OCI-LY3 (cell line): ENCODE measurements around the gene NR2F1-AS1.

Experiments used
- H2AFZ ChIP-seq: fragments of 200-600, 300-600 bp; shearing (Covaris generic); 2 replicates; pipeline ENCODE4 v1.6.0; 2014; ENCODE audit warnings: antibody characterized with exemption, low read depth, low read length
- H3K27ac ChIP-seq: fragments of 200-600, 300-600 bp; sonication (generic); 2 replicates; pipeline ENCODE4 v1.5.1; 2014; ENCODE audit warnings: mild to moderate bottlenecking, low read length, moderate library complexity, mixed read lengths
- H3K27me3 ChIP-seq: fragments of 200-600, 300-600 bp; sonication (generic); 2 replicates; pipeline ENCODE4 v1.6.1; 2014; ENCODE audit warnings: low read depth, low read length, mixed read lengths
- H3K36me3 ChIP-seq: fragments of 200-600, 300-600 bp; sonication (generic); replicated peaks from 2 replicates; pipeline ENCODE3; 2014; ENCODE audit warnings: low read depth, low read length, mixed read lengths
- H3K4me1 ChIP-seq: fragments of 300-600, 200-600 bp; sonication (generic); 2 replicates; pipeline ENCODE4 v1.6.1; 2014; ENCODE audit warnings: low read length, mixed read lengths
- H3K4me2 ChIP-seq: fragments of 200-600, 300-600 bp; sonication (generic); 2 replicates; pipeline ENCODE4 v1.6.1; 2014; ENCODE audit warnings: low read length, mixed read lengths
- H3K4me3 ChIP-seq: fragments of 300-600, 200-600 bp; sonication (generic); 2 replicates; pipeline ENCODE4 v1.5.1; 2014; ENCODE audit warnings: antibody characterized with exemption, mild to moderate bottlenecking, low read length, moderate library complexity
- H3K79me2 ChIP-seq: fragments of 300-600, 200-600 bp; shearing (Covaris generic); 2 replicates; pipeline ENCODE4 v1.6.1; 2014; ENCODE audit warnings: mild to moderate bottlenecking, low read length, mixed read lengths
- H3K9ac ChIP-seq: fragments of 300-600, 200-600 bp; shearing (Covaris generic); 2 replicates; pipeline ENCODE4 v1.6.0; 2014; ENCODE audit warnings: mild to moderate bottlenecking, low read length, moderate library complexity
- H3K9me3 ChIP-seq: fragments of 200-600, 300-600 bp; shearing (Covaris generic); 2 replicates; pipeline ENCODE4 v1.6.1; 2014; ENCODE audit warnings: low read length, mixed read lengths; ENCODE audit not compliant: insufficient read depth
- H4K20me1 ChIP-seq: fragments of 200-600, 300-600 bp; sonication (generic); 2 replicates; pipeline ENCODE4 v1.6.1; 2016; ENCODE audit warnings: low read length, mixed read lengths; ENCODE audit not compliant: insufficient read depth
- CTCF ChIP-seq: fragments of 200-600, 300-600 bp; sonication (generic); IDR thresholded peaks from 2 replicates; pipeline ENCODE4 v1.5.1; 2014; ENCODE audit warnings: antibody characterized with exemption, low read length, low read depth
- EZH2phosphoT487 ChIP-seq: fragments of 200-600 bp; shearing (Covaris generic); IDR thresholded peaks from 2 replicates; pipeline ENCODE4 v1.6.1; 2018; ENCODE audit warnings: antibody characterized with exemption, mixed run types, low read depth

The NR2F1-AS1 gene

GRCh38 chr5:93411716-93412115 lies 169.3 kb downstream of the NR2F1-AS1 start:
- no peak overlapping the region for H3K9ac ChIP-seq
- H3K36me3 ChIP-seq = no peaks in the 10 kb centered on the region
- H4K20me1 ChIP-seq = no peaks in the 10 kb centered on the region
- TF ChIP-seq EZH2phosphoT487 (no peak), CTCF (no peak)
- H3K79me2 ChIP-seq = no peaks in the 10 kb centered on the region
- no peak overlapping the region for H3K27ac ChIP-seq
- H3K27me3 ChIP-seq = no peaks in the 10 kb centered on the region
- no peaks in the 10 kb centered on the region for H3K4me1 ChIP-seq
- H3K4me2 ChIP-seq = no peak overlapping the region
- no peak overlapping the region for H2AFZ ChIP-seq
- no peak overlapping the region for H3K4me3 ChIP-seq
- no peaks in the 10 kb centered on the region for H3K9me3 ChIP-seq

- no peak overlapping the region for H3K27ac ChIP-seq
- H3K27me3 ChIP-seq = no peaks in the 10 kb centered on the region
- H3K36me3 ChIP-seq = no peaks in the 10 kb centered on the region
- no peak overlapping the region for H3K4me3 ChIP-seq
- TF ChIP-seq CTCF (no peak), EZH2phosphoT487 (no peak)
- no peak overlapping the region for H2AFZ ChIP-seq
- H4K20me1 ChIP-seq = no peaks in the 10 kb centered on the region
- H3K4me1 ChIP-seq = no peaks in the 10 kb centered on the region
- no peaks in the 10 kb centered on the region for H3K79me2 ChIP-seq
- H3K9ac ChIP-seq = no peak overlapping the region
- no peak overlapping the region for H3K4me2 ChIP-seq
- H3K9me3 ChIP-seq = no peaks in the 10 kb centered on the region
These were observed 171.3 kb downstream of the NR2F1-AS1 start for GRCh38 chr5:93409691-93410090.

DNA sequence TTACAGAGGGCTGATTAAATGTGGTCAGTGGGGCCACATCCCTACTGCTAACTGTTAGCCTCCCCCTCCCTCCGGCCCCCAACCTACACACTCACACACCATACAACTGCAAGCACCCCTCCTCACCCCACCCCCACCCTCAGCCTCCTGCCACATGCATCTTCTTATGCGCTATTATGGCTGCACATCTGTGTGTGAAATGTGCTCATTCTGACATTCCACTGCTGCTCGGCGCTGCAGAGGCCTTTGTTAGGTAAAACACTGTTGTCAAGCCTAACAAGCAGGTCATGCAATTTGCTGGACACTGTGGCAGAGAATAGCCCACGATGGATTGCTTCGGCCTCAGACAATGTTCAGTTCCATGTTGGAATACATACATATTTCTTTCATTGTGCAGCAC lies 173.6 kb downstream of the NR2F1-AS1 start:
- no peak overlapping the region for H3K9ac ChIP-seq
- H3K36me3 ChIP-seq = no peaks in the 10 kb centered on the region
- H3K9me3 ChIP-seq = no peaks in the 10 kb centered on the region
- H3K79me2 ChIP-seq = no peaks in the 10 kb centered on the region
- no peak overlapping the region for H2AFZ ChIP-seq
- no peak for TF ChIP-seq CTCF
- TF ChIP-seq EZH2phosphoT487 = no peak
- H4K20me1 ChIP-seq = no peaks in the 10 kb centered on the region
- H3K4me2 ChIP-seq = no peak overlapping the region
- H3K27me3 ChIP-seq = no peaks in the 10 kb centered on the region
- no peaks in the 10 kb centered on the region for H3K4me1 ChIP-seq
- H3K27ac ChIP-seq = no peak overlapping the region
- no peak overlapping the region for H3K4me3 ChIP-seq

DNA sequence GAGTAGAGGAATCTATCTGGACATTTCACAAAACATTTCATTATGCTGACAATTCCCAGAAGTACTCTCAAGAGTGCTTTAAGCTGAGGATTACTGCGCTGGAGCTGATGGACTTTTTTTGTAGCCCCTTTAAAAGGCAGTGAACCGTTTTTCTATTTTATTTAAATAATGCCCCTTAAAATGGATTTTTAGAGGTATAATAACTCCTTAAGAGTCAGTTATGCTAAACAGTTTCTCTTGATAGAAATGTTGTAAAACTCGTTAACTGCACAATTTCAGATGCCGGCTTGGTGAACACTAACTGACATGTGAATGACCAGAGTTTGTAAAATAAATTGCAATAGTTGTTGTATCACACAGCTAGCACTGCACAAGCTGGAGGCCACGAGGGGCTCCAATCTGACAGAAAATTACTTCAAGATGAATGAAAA lies 174.0 kb downstream of the NR2F1-AS1 start:
- Histone ChIP-seq H3K4me2 (no peak overlapping the region), H2AFZ (no peak overlapping the region), H3K27me3 (no peaks in the 10 kb centered on the region), H3K27ac (no peak overlapping the region), H3K9ac (no peak overlapping the region), H3K36me3 (no peaks in the 10 kb centered on the region), H3K4me1 (no peaks in the 10 kb centered on the region), H3K9me3 (no peaks in the 10 kb centered on the region), H3K4me3 (no peak overlapping the region), H3K79me2 (no peaks in the 10 kb centered on the region), H4K20me1 (no peaks in the 10 kb centered on the region)
- TF ChIP-seq CTCF (no peak), EZH2phosphoT487 (no peak)
